Panc1 (cell line): ENCODE results near the gene ACTR5. TPM values are rescaled to one million over a fixed set of nuclear protein-coding genes. Genes with fewer than 3 reads are reported as not detected.

Source experiments
- ATAC-seq: fragments of 200-7000 bp; cut with Tn5 transposase; 2 replicates; pipeline ENCODE4 v1.9.1; 2020; ENCODE audit warnings: mild to moderate bottlenecking, moderate library complexity
- BruUV-seq: library from RNA; stranded (reverse); fragments of 400-500 nt; replicated peaks from 2 replicates; lab custom pipeline; 2021; lab: Mats Ljungman, UMichigan
- CTCF ChIA-PET: fragments of 300-600 bp; sonication (Branson Sonifier 250); formaldehyde crosslinking; loops from one replicate; lab custom pipeline; 2022; ENCODE audit warnings: antibody characterized with exemption; lab: Charles Lee
- POLR2A ChIA-PET: fragments of 300-600 bp; sonication (Branson Sonifier 250); formaldehyde crosslinking; loops from one replicate; lab custom pipeline; 2022; ENCODE audit warnings: antibody characterized with exemption; lab: Charles Lee
- DNase-seq: peaks from one replicate; pipeline ENCODE4 v3.0.0-alpha.2; 2010; ENCODE audit warnings: low read depth, low spot score
- H3K27ac ChIP-seq: 2 replicates; pipeline ENCODE4 v1.5.1; 2011; ENCODE audit warnings: mild to moderate bottlenecking, low read length, inconsistent platforms
- H3K27me3 ChIP-seq: fragments of 200-500 bp; sonication (Bioruptor generic); 2 replicates; pipeline ENCODE4 v1.6.0; 2014; ENCODE audit warnings: low read length, inconsistent platforms; ENCODE audit not compliant: control insufficient read depth, insufficient read depth
- H3K36me3 ChIP-seq: fragments of 200-500 bp; sonication (Bioruptor generic); 2 replicates; pipeline ENCODE4 v1.5.1; 2014; ENCODE audit warnings: inconsistent platforms, mild to moderate bottlenecking, low read length, moderate library complexity; ENCODE audit not compliant: control insufficient read depth, insufficient read depth
- H3K4me1 ChIP-seq: 2 replicates; pipeline ENCODE4 v1.5.1; 2011; ENCODE audit warnings: inconsistent platforms, mild to moderate bottlenecking, low read length, moderate library complexity; ENCODE audit not compliant: control insufficient read depth, insufficient read depth
- H3K4me3 ChIP-seq, 2 experiments: 2 replicates each; pipeline ENCODE4 v1.5.1; 2011 to 2012; ENCODE audit warnings: low read depth in 2 of 2, low read length in 2 of 2, mild to moderate bottlenecking in 2 of 2, inconsistent platforms in 1 of 2, moderate library complexity in 1 of 2
- H3K9me3 ChIP-seq: fragments of 200-500 bp; sonication (Bioruptor generic); 2 replicates; pipeline ENCODE4 v1.5.1; 2014; ENCODE audit warnings: low read depth, mild to moderate bottlenecking, inconsistent platforms, low read length, moderate library complexity; ENCODE audit not compliant: control insufficient read depth, insufficient read depth
- CTCF ChIP-seq: fragments of 450-650 bp; IDR thresholded peaks from 2 replicates; pipeline ENCODE4 v1.5.1; 2017; ENCODE audit warnings: mild to moderate bottlenecking
- POLR2AphosphoS5 ChIP-seq: IDR thresholded peaks from 2 replicates; pipeline ENCODE4 v1.6.1; 2012; ENCODE audit warnings: mild to moderate bottlenecking, low read depth, low read length, moderate library complexity
- SIN3A ChIP-seq: IDR thresholded peaks from 2 replicates; pipeline ENCODE4 v1.6.1; 2012; ENCODE audit warnings: low read depth, mild to moderate bottlenecking, low read length, moderate library complexity, borderline replicate concordance; ENCODE audit not compliant: insufficient read depth
- TCF7L2 ChIP-seq: IDR thresholded peaks from 2 replicates; pipeline ENCODE4 v1.6.1; 2011; ENCODE audit warnings: mild to moderate bottlenecking, low read depth, low read length, inconsistent platforms
- in situ Hi-C: cut with HindIII; loops from 2 replicates; pipeline ENCODE4 v1.10.0; 2016; ENCODE audit warnings: low sequenced_read_pairs, low pct_unique_long_range_greater_than_20kb
- intact Hi-C: fragments of 100-400 bp; cut with micrococcal nuclease; formaldehyde crosslinking; loops from one replicate; pipeline ENCODE4 v1.10.0; 2022; ENCODE audit not compliant: unreplicated experiment
- total RNA-seq: library from RNA; stranded (reverse); gene quantifications from one replicate; pipeline ENCODE4 v1.2.1, GENCODE V29; 2021; ENCODE audit not compliant: unreplicated experiment
- TF ChIP-seq, protein P1 (sequence below), 2 experiments: IDR thresholded peaks; 2 replicates each; pipeline ENCODE4 v1.6.1; 2011 to 2012; ENCODE audit warnings: low read depth in 2 of 2, control low read depth in 1 of 2, low read length in 1 of 2, mild to moderate bottlenecking in 1 of 2, moderate library complexity in 1 of 2; ENCODE audit not compliant: insufficient read depth in 1 of 2

ACTR5 gene
- total RNA-seq, 1 experiment from 2014 or later = 12.1 TPM

DNA sequence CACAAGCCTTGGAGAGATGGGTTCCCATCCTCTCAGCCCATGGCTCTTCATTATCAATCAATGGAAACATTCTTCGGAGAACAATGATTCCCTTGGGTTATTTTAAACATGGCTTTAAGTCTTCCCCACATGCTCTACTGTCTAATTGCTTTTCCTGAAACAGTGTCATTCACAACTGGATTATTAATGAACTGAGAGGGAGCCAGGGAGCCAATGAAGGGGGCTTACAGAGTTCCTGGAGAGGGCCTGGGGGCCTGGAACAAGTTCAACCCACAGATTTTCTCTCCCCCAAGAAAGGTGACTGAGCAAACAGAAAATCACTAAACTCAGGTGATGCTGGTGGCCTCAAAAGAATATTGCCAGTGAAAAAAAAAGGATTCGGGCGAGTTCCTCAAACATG, 56.0 kb downstream of the ACTR5 start:
- intact Hi-C loops = no loop called here
- no peak for DNase-seq
- Histone ChIP-seq H3K4me1 (no peaks in the 10 kb centered on the region), H3K27ac (no peak overlapping the region), H3K4me3 (no peak overlapping the region), H3K27me3 (peaks cover 3% of the 10 kb centered on the region; the same call in 1 of the 2 replicates), H3K36me3 (no peaks in the 10 kb centered on the region), H3K9me3 (no peaks in the 10 kb centered on the region)
- in situ Hi-C loops = no loop called here
- ChIA-PET CTCF (no interaction called here), POLR2A (no interaction called here)
- no peak for TF ChIP-seq SIN3A
- TF ChIP-seq TCF7L2 = no peak
- TF ChIP-seq POLR2AphosphoS5 = no peak
- no peak for TF ChIP-seq CTCF
- TF ChIP-seq, protein P1, sequence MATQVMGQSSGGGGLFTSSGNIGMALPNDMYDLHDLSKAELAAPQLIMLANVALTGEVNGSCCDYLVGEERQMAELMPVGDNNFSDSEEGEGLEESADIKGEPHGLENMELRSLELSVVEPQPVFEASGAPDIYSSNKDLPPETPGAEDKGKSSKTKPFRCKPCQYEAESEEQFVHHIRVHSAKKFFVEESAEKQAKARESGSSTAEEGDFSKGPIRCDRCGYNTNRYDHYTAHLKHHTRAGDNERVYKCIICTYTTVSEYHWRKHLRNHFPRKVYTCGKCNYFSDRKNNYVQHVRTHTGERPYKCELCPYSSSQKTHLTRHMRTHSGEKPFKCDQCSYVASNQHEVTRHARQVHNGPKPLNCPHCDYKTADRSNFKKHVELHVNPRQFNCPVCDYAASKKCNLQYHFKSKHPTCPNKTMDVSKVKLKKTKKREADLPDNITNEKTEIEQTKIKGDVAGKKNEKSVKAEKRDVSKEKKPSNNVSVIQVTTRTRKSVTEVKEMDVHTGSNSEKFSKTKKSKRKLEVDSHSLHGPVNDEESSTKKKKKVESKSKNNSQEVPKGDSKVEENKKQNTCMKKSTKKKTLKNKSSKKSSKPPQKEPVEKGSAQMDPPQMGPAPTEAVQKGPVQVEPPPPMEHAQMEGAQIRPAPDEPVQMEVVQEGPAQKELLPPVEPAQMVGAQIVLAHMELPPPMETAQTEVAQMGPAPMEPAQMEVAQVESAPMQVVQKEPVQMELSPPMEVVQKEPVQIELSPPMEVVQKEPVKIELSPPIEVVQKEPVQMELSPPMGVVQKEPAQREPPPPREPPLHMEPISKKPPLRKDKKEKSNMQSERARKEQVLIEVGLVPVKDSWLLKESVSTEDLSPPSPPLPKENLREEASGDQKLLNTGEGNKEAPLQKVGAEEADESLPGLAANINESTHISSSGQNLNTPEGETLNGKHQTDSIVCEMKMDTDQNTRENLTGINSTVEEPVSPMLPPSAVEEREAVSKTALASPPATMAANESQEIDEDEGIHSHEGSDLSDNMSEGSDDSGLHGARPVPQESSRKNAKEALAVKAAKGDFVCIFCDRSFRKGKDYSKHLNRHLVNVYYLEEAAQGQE (IDR thresholded peaks at IDR 0.05; ENCODE audit: insufficient read depth in 1 of 2, low read depth in 2 of 2, low read length in 1 of 2) = no peak
- ATAC-seq = no peak
- BruUV-seq = no TSS peak

- in situ Hi-C loops (no loop called here), intact Hi-C loops (no loop called here)
- Histone ChIP-seq H3K27me3 (peaks cover 3% of the 10 kb centered on the region; the same call in 1 of the 2 replicates), H3K4me1 (no peaks in the 10 kb centered on the region), H3K4me3 (peak overlapping the region; percentile 41 to 50), H3K36me3 (no peaks in the 10 kb centered on the region), H3K9me3 (no peaks in the 10 kb centered on the region), H3K27ac (no peak overlapping the region)
- ChIA-PET CTCF (no interaction called here), POLR2A (no interaction called here)
- DNase-seq (no peak), ATAC-seq (no peak)
- no TSS peak for BruUV-seq
- TF ChIP-seq, protein P1 (IDR thresholded peaks at IDR 0.05; ENCODE audit: insufficient read depth in 1 of 2, low read depth in 2 of 2, low read length in 1 of 2) = no peak
- TF ChIP-seq POLR2AphosphoS5 = no peak
- no peak for TF ChIP-seq SIN3A
- no peak for TF ChIP-seq CTCF
- TF ChIP-seq TCF7L2 = no peak
Measured at GRCh38 chr20:38804682-38805501, 56.6 kb downstream of the ACTR5 start.
